SH-SY5Y (cell line): Measurements from ENCODE around the gene OR4K2.

Experiments used
- GATA2 ChIP-seq: IDR thresholded peaks from 2 replicates; pipeline ENCODE4 v1.6.1; 2011; ENCODE audit warnings: mild to moderate bottlenecking, low read depth, low read length
- GATA3 ChIP-seq: IDR thresholded peaks from 2 replicates; pipeline ENCODE4 v1.6.1; 2011; ENCODE audit warnings: low read depth, mild to moderate bottlenecking, low read length, moderate library complexity

GRCh38 chr14:19828314-19828713 is 46.6 kb upstream of the OR4K2 start:
- TF ChIP-seq GATA2 (no peak), GATA3 (no peak)
